ENCODE results near the gene C10orf71. TPM values are rescaled to one million over a fixed set of nuclear protein-coding genes. Genes with fewer than 3 reads are reported as not detected.

The C10orf71 gene
- total RNA-seq, 2 donors from 2014 or later = 0.26 to 0.99 TPM

GRCh38 chr10:49286686-49287085 is 12.3 kb upstream of the C10orf71 start:
- Histone ChIP-seq H3K4me1 (no peaks in the 10 kb centered on the region), H3K4me3 (no peak overlapping the region), H3K36me3 (replicated peaks in 1 of 2; ENCODE audit: insufficient read depth in 1 of 2, low read depth in 2 of 2) (no peaks in the 10 kb centered on the region), H3K27me3 (no peaks in the 10 kb centered on the region), H3K27ac (no peak overlapping the region), H3K9me3 (no peaks in the 10 kb centered on the region)
- TF ChIP-seq CTCF (IDR thresholded peaks at IDR 0.05) = no peak
- no peak for DNase-seq
- no peak for ATAC-seq
- WGBS, 2 donors = 76 to 81% methylated on average over 4 of the region's 4 CpGs
- intact Hi-C loops (cut with DNase I) = no loop called here

- H3K4me3 ChIP-seq = no peak overlapping the region
- intact Hi-C loops (cut with DNase I) = no loop called here
These were observed 11.2 kb upstream of the C10orf71 start for GRCh38 chr10:49287689-49288340.

GRCh38 chr10:49288341-49289065 is 10.5 kb upstream of the C10orf71 start:
- DNase-seq = no peak
- intact Hi-C loops (cut with DNase I) = no loop called here
- Histone ChIP-seq H3K4me3 (no peak overlapping the region), H3K27me3 (no peaks in the 10 kb centered on the region), H3K9me3 (no peaks in the 10 kb centered on the region), H3K36me3 (replicated peaks in 1 of 2; ENCODE audit: insufficient read depth in 1 of 2, low read depth in 2 of 2) (no peaks in the 10 kb centered on the region), H3K27ac (no peak overlapping the region), H3K4me1 (no peaks in the 10 kb centered on the region)
- no peak for ATAC-seq
- 77 to 83% methylated on average over 6 to 10 of the region's 10 CpGs for WGBS, 2 donors
- TF ChIP-seq CTCF (IDR thresholded peaks at IDR 0.05) = no peak
- no peak for TF ChIP-seq POLR2A (IDR thresholded peaks at IDR 0.05)

More at GRCh38 chr10:49287689-49288340, 11.2 kb upstream of the C10orf71 start:
- no peak for ATAC-seq
- 75 to 76% methylated on average over 9 of the region's 9 CpGs for WGBS, 2 donors
- H3K9me3 ChIP-seq = no peaks in the 10 kb centered on the region
- no peak for DNase-seq
- H3K27me3 ChIP-seq = no peaks in the 10 kb centered on the region
- H3K27ac ChIP-seq = no peak overlapping the region
- H3K4me1 ChIP-seq = no peaks in the 10 kb centered on the region
- no peak for TF ChIP-seq CTCF (IDR thresholded peaks at IDR 0.05)
- no peak for TF ChIP-seq POLR2A (IDR thresholded peaks at IDR 0.05)
- H3K36me3 ChIP-seq (replicated peaks in 1 of 2; ENCODE audit: insufficient read depth in 1 of 2, low read depth in 2 of 2) = no peaks in the 10 kb centered on the region

GRCh38 chr10:49289480-49289879 is 9.5 kb upstream of the C10orf71 start:
- H3K4me1 ChIP-seq = no peaks in the 10 kb centered on the region
- H3K36me3 ChIP-seq (replicated peaks in 1 of 2; ENCODE audit: insufficient read depth in 1 of 2, low read depth in 2 of 2) = no peaks in the 10 kb centered on the region
- no peaks in the 10 kb centered on the region for H3K27me3 ChIP-seq
- 58 to 68% methylated on average over 4 of the region's 4 CpGs for WGBS, 2 donors
- no peak overlapping the region for H3K27ac ChIP-seq
- no peak for TF ChIP-seq CTCF (IDR thresholded peaks at IDR 0.05)
- TF ChIP-seq POLR2A (IDR thresholded peaks at IDR 0.05) = no peak
- H3K9me3 ChIP-seq = no peaks in the 10 kb centered on the region
- no peak for DNase-seq
- H3K4me3 ChIP-seq = no peak overlapping the region
- no peak for ATAC-seq
- intact Hi-C loops (cut with DNase I) = no loop called here

Measured in body of pancreas (tissue), 4 donors.